EL (cell line): Measurements from ENCODE around the gene SPATA22.
"Not testable (repeated sequence)": the region's sequence is repeated elsewhere in the genome, so short reads cannot be mapped to it uniquely, and the experiment has no call there.

Experiments
- DNase-seq: peaks from one replicate; pipeline ENCODE4 v3.0.0-alpha.2; 2016

Gene SPATA22

DNA sequence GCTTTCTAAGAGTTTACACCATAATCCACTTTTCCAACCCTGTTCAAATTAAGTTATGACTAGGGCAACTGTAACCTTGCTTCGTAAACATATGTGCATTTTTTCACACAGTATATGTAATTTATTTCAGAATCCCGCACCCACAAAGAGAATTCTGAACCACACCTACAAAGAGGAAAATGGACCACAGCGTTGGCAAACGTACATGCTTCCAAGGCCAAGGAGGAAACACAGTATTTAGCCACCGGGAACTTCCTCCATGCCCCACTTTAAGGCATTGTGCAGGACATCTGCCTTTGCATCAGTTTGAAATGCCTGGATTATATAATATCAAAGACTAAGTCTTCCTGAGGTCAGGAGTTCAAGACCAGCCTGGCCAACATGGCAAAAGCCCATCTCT lies 2.1 kb downstream of the SPATA22 start:
- DNase-seq = no peak

GRCh38 chr17:3466355-3466754 lies 5.3 kb downstream of the SPATA22 start:
- not testable (repeated sequence) for DNase-seq

DNA sequence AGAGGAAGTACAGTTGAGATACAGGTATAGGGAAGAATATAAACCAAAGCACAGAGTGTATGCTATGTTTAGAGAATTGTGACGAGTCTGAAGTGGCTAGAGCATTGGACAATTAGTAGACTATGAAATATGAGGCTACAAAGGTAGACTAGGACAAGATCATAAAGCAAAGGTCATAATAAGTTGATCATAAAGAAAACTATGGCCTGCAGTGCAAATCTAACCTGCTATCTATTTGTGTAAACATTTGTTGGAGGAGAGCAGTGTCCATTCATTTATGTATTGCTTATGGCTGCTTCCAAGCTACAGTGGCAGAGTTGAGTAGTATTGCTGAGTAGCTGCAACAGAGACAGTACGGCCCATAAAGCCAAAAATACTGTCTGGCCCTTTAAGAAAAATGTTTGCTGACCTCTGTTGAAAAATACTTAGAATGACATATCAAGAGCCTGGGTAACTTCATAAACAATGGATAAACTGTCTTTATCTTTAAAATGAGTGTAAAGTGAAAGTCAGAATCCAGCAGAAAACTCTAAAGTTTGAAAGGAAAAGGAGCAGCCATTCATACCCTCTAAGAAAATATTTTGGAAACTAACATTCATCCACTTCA lies 23.5 kb downstream of the SPATA22 start:
- no peak for DNase-seq

DNA sequence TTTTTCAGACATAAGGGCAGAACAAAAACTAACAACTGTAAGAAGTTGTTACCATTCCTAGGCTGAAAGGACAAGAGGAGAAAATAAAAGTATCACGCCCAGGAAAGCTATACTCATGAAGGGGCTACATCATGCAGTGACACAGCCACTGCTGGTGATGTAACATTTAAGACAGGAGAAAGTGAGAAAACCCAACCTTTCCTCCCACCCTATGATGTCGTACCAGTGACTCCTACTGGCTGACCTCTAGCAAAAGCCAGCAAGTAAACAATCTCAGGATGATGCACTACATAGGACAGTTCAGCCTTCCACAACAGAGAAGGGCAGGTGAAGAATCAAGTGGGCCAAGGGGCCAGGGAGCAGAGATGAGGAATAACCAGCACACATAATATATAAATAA lies 24.0 kb downstream of the SPATA22 start:
- DNase-seq = peak; percentile 3

DNA sequence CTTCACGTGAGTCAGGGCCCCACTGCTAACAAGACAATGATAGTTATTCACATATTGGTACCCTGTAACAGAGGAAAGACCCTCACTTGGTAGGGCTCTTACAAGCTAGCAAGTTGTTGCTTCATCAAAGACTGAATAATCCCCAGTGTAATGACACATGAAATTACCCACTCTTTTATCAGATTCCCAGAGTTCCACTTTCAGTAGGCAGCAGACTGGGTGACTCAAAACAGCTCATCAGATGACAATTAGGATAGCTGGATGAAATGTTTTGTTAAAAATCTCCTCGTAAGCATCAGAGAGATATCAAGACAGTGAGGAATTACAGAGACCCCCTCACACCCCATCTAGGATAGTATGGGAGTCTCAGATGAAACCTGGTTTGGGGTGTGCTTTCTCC lies 31.2 kb downstream of the SPATA22 start:
- no peak for DNase-seq

DNA sequence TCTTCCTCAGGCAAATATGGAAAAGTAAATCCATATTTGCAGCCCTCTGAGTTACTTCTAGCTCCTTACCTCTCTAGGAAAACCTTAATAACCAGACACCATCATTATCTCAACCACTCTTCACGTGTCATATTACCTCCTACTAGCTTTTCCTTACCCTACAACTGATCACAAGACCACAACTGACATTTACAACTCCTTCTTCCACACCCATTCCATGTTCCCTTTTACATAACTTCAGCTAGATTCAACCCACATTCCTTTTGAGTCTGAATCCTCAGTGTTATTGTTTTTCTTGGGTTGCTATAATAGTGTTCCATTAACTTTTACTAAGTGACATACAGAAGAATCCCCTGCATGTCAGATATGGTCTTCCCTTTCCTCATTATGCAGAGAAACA lies 33.3 kb downstream of the SPATA22 start:
- no peak for DNase-seq

- no peak for DNase-seq
Observed at GRCh38 chr17:3433741-3434140, 37.9 kb downstream of the SPATA22 start, which contains the start of gene OR1E2. TSS of gene OR1E2 (minus strand) at chr17:3433841. CDS start at chr17:3433841, 0 bp downstream.

- DNase-seq = not testable (repeated sequence)
Observed at GRCh38 chr17:3433215-3433614, 38.4 kb downstream of the SPATA22 start.

DNA sequence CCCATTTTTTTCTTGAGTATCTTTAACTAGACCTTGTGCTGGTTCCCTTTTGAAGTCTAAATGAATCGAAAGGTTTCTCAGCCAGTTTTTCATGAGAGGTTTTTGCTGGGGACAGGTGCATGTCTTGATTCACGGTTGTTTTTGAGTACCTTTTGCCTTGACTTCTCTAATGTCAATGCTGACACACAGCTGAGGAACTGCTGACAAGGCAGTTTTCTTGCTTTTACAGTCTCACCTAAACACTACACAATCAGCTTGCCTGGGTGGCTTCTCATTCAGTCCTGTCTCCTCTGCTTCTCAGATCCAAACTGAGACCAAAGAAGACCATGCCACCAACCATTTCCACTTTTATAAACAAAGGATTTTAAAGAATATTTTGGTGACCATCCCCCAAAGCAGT lies 53.4 kb downstream of the SPATA22 start:
- DNase-seq = no peak

DNA sequence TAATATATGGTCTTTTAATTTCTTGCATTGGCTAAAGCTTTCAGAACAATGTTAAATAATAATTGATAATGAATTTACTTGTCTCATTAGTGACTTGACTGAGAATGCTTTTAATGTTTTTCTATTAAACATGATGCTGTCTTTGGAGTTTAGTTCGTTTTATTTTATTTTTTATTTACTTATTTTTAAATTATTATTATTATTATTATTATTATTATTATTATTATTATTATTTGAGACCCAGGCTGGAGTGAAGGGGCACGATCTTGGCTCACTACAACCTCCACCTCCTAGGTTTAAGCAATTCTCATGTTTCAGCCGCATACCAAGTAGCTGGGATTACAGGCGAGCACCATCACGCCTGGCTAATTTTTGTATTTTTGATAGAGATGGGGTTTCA lies 56.0 kb downstream of the SPATA22 start:
- DNase-seq = no peak

DNA sequence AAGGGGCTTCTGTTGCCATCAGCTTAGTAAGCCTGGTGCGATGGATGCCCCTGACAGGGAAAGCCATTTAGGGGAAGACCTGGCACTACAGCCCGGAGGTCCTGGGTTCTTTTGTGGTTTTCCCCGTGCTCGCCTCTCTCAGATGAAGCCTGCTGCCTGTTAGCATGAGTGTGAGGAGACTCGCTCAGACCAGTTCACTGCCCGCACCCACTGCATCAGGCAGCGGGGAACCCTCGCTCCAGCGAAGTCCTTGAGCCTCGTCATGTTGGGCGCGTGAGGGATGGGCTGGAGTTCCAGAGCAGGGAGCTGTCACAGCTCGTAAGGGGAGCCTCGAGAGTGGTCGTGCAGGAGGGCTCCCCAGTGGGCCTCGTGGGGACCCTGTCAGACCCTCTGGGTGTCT lies 59.4 kb downstream of the SPATA22 start:
- not testable (repeated sequence) for DNase-seq

GRCh38 chr17:3411070-3411469 lies 60.5 kb downstream of the SPATA22 start, which contains the start of gene OR3A3:
TSS of gene OR3A3 (plus strand) at chr17:3411370.
- no peak for DNase-seq

GRCh38 chr17:3403856-3404255 lies 67.8 kb downstream of the SPATA22 start:
- not testable (repeated sequence) for DNase-seq

- no peak for DNase-seq
Observed at GRCh38 chr17:3401786-3402185, 69.8 kb downstream of the SPATA22 start.

- DNase-seq = no peak
Observed at GRCh38 chr17:3400055-3400454, 71.6 kb downstream of the SPATA22 start.

DNA sequence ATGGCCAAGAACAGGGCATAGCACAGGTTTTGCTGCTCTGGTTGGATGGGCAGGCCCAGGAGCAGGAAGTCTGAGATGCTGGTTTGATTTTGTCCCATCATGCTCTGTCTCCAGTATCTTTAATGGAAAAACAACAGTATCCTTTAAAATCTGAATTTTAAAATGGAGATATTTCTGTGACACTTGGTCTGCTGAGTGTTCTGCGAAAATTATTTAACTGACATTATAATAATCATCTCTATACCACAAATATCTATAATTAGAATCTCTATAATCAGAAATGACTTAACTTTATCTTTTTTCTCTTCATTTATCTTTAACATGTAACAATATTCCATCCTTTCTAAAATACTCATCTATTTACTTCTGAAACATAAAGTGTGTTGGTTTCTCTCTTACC lies 73.3 kb downstream of the SPATA22 start, which contains the start of gene OR1E1:
TSS of gene OR1E1 (minus strand) at position 101 of the 400 bp plus-strand sequence. CDS start at position 101, 0 bp downstream.
- no peak for DNase-seq

- not testable (repeated sequence) for DNase-seq
Observed at GRCh38 chr17:3397801-3398200, 73.8 kb downstream of the SPATA22 start.
